ENCODE results near the gene KIF5A. TPM values are rescaled to one million over a fixed set of nuclear protein-coding genes. Genes with fewer than 3 reads are reported as not detected.
A peak's percentile ranks its signal among the peaks of the same experiment; 100 is the strongest.

Gene KIF5A
- total RNA-seq, 4 donors from 2014 or later, result 0.08 to 1.2 (median 0.23) TPM

DNA sequence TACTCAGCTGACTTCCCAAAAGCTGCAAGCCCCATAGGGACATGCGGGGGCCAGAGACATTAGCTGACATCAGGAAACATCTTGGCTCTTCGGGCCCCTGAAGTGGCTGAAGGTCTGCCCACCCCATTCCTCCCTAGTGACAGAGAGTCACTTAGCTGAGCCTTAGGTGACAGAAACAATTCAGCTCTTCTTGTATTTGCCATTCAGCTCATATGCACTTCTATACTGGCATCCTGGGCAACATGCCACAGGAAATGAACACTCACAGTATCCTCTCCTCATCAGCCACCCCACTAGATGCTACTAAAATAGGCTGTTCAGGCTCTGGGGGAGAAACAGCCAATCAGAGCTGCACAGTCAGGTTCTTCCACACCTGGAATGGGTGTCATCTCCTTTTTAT is 6.3 kb upstream of the KIF5A start:
- WGBS, 2 donors, result 78 to 79% methylated on average over 2 of the region's 2 CpGs
- TF ChIP-seq CTCF (IDR thresholded peaks at IDR 0.05) (no peak), POLR2A (IDR thresholded peaks at IDR 0.05) (no peak)
- no peak for DNase-seq (ENCODE audit: low spot score in 2 of 2)
- intact Hi-C loops (cut with DNase I; ENCODE audit: low total_unique reads), result no loop called here
- H3K4me3 ChIP-seq (ENCODE audit: low read depth, poor library complexity, severe bottlenecking), result no peak overlapping the region

GRCh38 chr12:57545809-57546437 is 3.9 kb upstream of the KIF5A start:
- DNase-seq (ENCODE audit: low spot score in 2 of 2), result no peak
- intact Hi-C loops (cut with DNase I; ENCODE audit: low total_unique reads), result no loop called here
- H3K4me3 ChIP-seq (ENCODE audit: low read depth, poor library complexity, severe bottlenecking), result peak overlapping the region; percentile 81
- 62 to 65% methylated on average over 14 to 15 of the region's 15 CpGs for WGBS, 2 donors
- no peak for TF ChIP-seq POLR2A (IDR thresholded peaks at IDR 0.05)
- no peak for TF ChIP-seq CTCF (IDR thresholded peaks at IDR 0.05)

DNA sequence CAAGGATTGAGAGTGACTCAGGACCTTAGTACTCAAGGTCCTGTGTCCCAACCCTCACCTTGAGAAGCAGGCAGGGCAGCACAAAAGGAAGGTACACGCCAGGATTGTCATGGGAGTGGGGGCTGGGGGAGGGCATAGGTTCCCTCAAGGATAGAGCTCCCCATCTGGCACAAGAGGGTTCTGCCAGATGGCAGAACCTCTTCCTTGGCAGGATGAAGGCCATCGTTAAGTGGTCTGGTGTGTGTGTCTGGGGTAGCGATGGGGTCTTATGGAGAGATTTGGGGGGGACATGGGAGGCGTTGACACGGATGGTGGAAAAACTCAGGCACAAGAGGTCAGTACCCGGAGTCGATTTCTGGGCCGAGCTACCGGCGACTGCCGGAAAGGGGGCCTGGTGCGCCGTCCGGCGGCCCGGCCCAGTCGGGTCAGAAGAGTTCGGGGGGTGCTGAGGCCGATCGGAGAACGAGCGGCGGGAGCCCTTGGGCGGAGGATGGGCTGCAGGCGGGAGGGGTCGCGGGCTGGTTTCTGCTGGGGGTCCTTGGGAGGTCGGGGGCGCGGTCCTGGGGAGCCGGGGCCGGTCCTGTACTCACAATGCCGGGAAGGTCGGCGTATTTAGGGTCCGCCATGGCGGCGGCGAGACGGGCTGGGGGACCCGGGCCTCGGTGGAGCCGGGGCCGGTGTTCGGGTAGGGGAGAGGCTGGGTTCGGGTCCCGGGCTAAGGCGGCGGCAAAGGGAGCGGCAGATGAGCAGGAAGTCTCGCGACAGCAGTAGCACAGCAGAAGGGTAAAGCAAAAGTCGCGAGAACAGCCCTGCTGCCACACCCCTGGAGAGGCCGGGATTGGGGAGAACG is 3.2 kb upstream of the KIF5A start, which contains the start of gene DCTN2:
Gene DCTN2 (minus strand): TSS at position 755 of the 850 bp plus-strand sequence. CDS start 129 bp downstream, at position 626.
- TF ChIP-seq POLR2A (IDR thresholded peaks at IDR 0.05), result no peak
- TF ChIP-seq CTCF (IDR thresholded peaks at IDR 0.05), result no peak
- H3K4me3 ChIP-seq (ENCODE audit: low read depth, poor library complexity, severe bottlenecking), result peak within 1 kb of the TSS; percentile 81
- WGBS, 2 donors, result 1% methylated on average over 53 to 54 of the region's 56 CpGs
- peak; percentile 97 to 99 for DNase-seq (ENCODE audit: low spot score in 2 of 2)
- intact Hi-C loops (cut with DNase I; ENCODE audit: low total_unique reads), result no loop called here

- no peak overlapping the region for H3K4me3 ChIP-seq (ENCODE audit: low read depth, poor library complexity, severe bottlenecking)
- intact Hi-C loops (cut with DNase I; ENCODE audit: low total_unique reads), result no loop called here
- 21 to 23% methylated on average over 9 of the region's 9 CpGs for WGBS, 2 donors
- no peak for DNase-seq (ENCODE audit: low spot score in 2 of 2)
- TF ChIP-seq CTCF (IDR thresholded peaks at IDR 0.05), result no peak
- TF ChIP-seq POLR2A (IDR thresholded peaks at IDR 0.05), result no peak
Measured at GRCh38 chr12:57547288-57548012, 2.4 kb upstream of the KIF5A start.

GRCh38 chr12:57548013-57548315 is 1.9 kb upstream of the KIF5A start:
- no peak for TF ChIP-seq POLR2A (IDR thresholded peaks at IDR 0.05)
- no peak for TF ChIP-seq CTCF (IDR thresholded peaks at IDR 0.05)
- 92 to 99% methylated on average over 2 of the region's 2 CpGs for WGBS, 2 donors
- no peak for DNase-seq (ENCODE audit: low spot score in 2 of 2)
- intact Hi-C loops (cut with DNase I; ENCODE audit: low total_unique reads), result no loop called here
- H3K4me3 ChIP-seq (ENCODE audit: low read depth, poor library complexity, severe bottlenecking), result no peak overlapping the region

All from lower leg skin (tissue), 4 donors.